Mammary epithelial cell (primary cell): ENCODE results near the gene NHS.

Experiments used
- CTCF ChIP-seq, 2 donors: IDR thresholded peaks in 1 of 2; conservative IDR thresholded peaks in 1 of 2; 2 replicates each; pipeline ENCODE4 v1.5.1; 2011 to 2012; ENCODE audit warnings: inconsistent platforms in 2 of 2, low read length in 2 of 2, mild to moderate bottlenecking in 2 of 2, control low read depth in 1 of 2, low read depth in 1 of 2; ENCODE audit not compliant: insufficient read depth in 1 of 2; ENCODE audit errors: extremely low read depth in 1 of 2
- EZH2 ChIP-seq: IDR thresholded peaks from 2 replicates; pipeline ENCODE4 v1.6.1; 2012; ENCODE audit warnings: low read length, inconsistent platforms, borderline replicate concordance

- TF ChIP-seq EZH2 = no peak
- TF ChIP-seq CTCF (conservative IDR thresholded peaks at IDR 0.05 in 1 of 2, IDR thresholded peaks at IDR 0.05 in 1 of 2; ENCODE audit: extremely low read depth in 1 of 2, insufficient read depth in 1 of 2, low read depth in 1 of 2, low read length in 2 of 2) = no peak
Observed at GRCh38 chrX:17495052-17495451, 120.1 kb downstream of the NHS start.
